Limb (tissue), 2 donors: ENCODE results near the gene MAST4.

Experiments used
- DNase-seq, 2 donors: peaks; one replicate each; pipeline ENCODE4 v3.0.0-alpha.2; 2016; ENCODE audit errors: extremely low spot score in 2 of 2

The MAST4 gene

DNA sequence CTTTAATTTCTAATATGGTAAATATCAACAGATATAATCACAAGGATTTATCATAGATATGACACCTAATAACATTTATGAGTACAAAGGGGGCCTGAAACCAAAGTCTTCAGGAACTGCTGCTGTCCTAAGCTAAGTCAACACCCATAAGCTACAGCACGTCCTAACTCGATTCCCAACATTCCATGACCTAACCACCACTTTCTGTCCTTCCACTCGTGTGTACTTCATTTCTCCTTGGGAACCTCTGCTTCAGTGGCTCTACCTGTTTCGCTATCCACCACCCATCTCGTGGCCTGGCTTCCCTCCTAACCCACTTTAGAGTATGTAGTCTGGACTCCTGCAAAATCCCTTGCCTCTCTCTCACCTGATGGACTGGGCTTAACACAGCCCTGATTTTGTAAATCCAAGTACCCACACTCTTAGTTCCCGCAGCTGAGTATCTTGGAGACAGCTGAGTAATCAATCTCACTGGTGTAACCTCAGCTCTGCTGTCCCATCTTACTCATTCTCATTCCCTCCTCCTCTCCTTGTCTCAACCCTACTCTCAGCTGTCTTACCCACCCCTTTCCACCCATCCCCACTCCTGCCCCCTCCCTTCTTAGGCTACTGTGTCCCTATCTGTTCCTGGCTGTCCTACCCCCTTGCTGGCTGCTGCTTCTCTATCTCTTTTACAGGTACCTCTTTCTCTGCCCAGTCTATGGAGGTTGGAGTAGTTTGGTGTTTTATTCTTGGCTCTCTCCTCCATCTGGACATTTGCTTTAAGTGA, 101.8 kb downstream of the MAST4 start:
- no peak for DNase-seq

DNA sequence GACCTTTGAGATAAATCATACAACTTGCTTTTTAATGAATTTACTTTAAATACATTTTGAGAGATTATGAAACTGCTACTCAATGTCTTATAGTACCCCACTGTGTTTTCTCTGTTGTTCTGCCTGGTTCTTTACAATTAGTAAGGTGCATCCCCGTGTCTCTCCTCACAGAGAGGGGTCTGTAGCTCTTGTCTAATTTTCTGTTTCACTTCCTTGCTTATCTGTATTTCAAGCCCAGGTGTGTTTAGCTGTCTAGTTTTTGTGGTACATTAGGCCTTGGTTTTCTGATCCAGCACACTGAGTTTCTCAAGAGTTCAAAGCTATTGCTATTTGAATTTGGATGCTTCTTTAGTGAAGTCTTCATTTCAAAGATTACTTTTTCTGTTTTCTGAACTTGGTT, 105.1 kb downstream of the MAST4 start:
- no peak for DNase-seq

DNA sequence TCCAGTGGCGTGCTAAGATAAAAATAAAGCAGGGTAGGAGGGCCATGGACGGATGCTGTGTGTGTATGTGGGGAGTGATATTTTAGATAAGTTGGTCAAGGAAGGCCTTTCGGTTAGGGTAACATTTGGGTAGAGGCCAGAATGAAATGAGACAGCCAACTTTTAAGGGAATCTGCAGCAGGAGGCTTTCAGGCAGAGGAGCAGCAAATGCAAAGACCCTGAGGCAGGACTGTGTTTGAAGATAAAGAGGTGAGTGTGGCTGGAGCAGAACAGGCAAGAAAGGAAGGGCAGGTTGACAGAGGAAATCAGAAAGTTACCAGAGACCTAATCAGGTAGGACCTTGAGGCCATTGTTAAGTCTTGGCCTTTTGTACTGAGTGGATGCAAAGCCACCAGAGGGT, 106.2 kb downstream of the MAST4 start:
- DNase-seq, result no peak

DNA sequence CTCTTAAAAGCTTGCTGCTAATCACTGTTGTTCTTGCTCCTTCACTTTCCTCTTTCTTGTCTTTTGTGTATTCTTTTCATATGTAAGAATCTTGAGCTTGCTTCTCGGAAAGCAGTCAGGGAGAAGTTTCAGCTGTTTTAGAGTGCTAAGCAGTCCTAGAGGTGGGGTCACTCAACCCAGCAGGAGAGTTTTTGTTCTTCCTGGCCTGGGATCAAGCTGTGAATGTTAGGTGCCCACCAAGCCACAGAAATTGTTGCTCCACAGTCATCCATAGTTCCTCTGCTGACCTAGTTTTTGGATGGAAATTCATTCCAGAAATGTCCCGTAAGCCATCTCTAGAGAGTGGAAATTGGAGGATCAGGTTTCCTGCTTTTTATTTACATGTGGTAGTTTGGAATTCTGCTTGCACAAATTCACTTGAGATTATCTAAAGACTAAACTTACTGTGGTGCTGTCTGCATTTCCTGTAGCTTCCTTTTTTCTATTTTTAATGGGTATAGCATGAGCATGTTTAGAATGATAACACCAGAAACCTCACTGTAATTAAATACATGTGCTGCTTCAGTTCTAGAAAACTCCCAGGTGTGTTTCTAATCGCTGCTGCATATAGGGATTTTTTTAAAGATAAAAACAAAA, 108.7 kb downstream of the MAST4 start:
- DNase-seq, result peak in 1 of 2 donors; percentile 34

DNA sequence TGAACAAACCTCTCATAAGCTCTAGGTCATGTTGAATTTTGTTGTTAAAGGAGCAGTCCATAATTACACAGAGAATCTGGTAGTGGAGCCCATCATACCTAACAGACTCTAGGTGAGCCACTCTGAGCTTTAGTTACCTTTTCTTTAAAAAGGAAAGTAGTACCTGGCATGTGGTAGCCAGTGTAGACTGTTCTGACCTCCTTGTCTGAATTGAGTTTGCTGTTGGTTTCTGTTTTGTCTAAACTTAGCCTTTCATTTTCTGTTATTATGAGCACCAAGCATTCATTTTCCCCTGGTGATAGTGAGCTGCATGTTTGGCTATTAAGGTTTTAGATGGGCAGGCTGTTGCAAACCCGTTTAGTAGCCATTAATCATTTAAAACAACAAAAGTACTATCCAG, 112.2 kb downstream of the MAST4 start:
- no peak for DNase-seq

DNA sequence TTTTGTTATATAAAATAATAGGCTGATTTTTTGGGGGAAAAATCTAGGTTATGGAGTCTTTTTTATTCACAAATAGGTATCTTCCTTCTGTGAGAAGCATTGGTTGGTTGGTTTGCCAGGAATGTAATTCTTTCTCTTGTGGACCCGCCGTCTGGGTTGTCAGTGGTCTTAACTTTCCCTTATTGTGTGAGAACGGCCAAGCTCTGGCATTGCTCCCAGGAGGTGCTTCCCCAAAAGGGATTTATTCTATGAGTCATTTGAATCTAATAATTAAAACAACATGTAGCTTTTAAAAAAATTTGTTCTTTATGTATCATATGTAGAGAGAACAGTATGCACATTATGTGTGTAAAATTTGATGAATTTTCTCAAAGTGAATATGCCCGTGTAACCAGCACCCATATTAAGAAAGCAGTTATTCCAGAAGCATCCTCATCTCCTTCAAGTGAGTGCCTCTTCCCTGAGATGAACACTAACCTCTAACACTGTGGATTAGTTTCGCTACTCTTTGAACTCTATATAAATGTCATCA, 114.4 kb downstream of the MAST4 start:
- DNase-seq, result no peak

DNA sequence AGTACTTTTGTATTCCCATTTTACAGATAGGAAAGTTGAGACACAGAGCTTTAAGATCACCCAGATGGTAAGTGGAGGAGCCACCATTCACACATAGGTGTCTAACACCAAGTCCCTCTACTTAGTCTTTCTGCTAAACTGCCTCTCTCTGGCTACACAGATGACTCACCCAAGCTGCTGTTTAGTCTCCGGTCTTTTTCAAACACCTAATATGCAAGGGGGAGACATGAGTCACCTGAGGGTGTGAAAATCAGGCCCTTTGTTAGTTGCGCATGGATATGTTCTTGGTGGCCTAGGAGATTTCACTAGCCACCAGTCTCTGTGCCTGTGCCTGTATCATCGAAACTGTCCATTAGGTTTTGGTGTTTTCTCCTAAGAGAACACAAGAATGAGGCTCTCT, 117.8 kb downstream of the MAST4 start:
- no peak for DNase-seq

DNA sequence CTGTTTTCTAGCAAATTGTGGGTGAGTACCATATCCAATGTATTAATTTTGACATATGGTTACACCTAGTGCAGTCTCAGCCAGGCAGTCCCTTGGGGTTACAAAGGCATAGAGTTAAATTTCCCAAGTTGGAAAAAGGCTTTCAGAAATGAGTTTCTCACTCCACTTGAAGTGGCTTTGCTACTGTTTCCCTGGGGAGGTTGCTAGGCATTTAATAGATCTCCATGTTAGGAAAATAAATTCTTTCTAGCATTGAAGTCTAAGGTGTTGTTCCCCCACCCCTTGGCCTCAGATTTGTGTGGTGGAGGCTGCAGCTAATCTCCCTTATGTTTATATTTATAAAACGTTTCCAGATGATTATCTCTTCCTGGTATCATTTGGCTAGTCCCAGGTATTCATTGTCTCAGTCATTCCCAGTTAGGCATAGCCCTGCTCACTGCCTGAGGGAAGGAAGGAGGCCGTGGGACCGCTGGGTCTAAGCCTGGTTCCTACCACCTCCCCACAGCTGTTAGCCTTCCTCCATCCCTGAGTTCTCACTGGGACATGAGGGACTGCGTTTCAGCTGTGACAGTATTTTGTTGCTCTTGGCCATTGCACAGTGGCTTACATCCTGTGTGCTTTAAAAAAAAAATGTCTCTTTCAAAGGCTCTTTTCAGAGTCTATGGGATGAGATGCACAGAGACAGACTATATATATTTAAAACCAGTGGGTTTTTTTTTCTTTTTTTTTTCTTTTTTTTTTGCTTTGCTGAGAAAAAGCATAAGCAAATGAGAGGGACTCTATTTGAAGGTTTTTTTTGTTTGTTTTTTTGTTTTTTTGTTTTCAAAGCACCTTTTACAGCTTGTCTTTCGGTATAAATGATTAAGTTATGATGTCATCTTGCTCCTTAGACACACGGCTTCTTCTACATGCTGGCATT, 121.5 kb downstream of the MAST4 start:
- DNase-seq, result peak in 1 of 2 donors; percentile 22

DNA sequence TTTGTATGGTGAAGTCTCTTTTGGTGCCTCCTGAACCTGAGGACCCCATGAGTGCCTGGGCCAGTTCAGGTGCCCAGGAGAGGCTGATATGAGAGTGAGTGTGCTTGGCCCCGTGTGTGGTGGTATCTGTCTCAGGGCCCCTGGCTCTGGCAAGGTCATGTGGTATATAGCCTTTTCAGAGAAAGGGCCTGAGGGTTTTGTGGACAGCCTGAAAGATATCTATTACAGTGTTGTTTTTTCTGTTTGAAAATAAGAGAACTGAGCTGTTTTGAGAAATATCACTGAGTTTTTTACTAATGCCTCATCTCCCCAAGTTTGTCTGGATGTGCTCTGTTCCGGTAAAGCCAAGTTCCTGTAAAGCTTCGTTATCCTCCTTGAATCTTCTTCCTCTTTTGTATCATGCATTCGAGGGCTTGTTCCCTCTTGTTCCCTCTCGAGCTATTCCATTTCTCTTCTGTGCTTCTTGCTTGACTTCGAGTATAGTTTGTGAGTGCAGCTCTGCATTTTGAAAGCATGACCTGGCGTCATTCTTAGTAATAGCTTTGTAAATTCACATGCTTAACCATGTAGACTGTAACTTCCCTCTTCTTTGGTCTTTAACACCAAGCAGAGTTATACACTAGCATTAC, 122.3 kb downstream of the MAST4 start:
- no peak for DNase-seq

DNA sequence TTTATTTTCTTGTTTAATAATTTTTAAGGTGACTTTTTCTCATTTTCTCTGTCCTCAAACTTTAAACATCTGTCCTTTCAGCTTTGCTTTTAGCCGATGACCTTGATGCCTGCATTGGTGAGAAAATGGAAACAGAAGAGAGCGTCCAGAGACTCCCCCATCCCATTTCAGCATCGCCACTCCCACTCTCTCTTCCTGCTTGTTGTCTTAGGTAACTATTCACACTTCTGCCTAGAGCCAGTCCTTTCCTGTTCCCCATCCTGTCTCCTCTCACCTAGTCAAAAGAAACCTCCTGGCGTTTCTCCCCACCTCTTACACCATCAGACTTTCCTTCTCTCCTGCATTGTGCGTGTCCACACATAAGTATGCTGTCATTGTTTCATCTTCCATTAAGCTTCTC, 124.6 kb downstream of the MAST4 start:
- no peak for DNase-seq

DNA sequence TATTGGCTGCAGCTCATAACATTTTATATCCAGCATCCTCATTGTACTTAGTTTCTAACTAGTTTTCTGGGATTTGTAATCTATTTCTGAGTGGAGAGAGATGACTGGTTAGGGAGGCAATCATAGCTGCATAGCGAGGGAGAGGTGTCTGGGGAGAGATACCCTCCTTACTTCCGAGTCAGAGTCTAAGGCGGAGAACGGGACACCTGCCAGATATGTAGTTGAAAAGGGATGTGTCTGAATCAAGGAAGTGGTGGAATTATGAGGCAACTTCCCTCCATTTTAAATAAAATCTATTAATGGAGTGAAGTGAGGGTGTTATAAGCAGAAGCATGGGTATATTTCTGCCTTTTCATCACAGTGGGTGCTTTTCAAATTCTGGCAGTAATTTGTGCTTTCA, 126.5 kb downstream of the MAST4 start:
- DNase-seq, result no peak

DNA sequence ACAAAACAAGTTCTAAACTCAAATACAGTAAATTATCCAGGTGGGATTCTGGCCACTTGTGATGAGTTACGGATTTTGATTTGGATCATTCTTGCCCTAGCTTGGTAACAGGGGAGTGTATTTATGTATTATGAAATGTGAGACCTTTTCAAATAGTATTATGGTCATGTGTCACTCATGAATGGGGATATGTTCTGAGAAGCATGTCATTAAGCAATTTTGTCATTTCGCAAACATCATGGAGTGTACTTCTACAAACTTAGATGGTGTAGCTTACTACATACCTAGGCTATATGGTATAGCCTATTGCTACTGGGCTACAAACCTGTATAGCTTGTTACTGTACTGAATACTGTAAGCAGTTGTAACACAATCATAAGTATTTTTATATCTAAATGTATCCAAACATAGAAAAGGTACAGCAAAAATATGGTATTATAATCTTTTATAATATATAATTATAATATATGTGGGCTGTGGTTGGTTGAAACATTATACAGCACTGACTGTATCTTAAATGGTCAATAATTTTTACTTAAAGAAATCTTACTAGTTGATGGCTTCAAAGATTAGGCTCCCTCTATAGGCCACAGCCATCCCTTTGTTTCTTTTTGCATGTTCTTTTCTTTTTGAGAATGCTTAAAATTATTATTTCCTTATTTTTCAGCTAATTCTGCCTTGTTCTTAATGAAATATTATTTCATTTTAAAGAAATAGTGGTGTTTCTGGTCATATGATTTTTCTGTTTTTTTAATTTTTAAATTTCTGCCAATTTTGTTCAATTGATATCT, 128.4 kb downstream of the MAST4 start:
- DNase-seq, result no peak

DNA sequence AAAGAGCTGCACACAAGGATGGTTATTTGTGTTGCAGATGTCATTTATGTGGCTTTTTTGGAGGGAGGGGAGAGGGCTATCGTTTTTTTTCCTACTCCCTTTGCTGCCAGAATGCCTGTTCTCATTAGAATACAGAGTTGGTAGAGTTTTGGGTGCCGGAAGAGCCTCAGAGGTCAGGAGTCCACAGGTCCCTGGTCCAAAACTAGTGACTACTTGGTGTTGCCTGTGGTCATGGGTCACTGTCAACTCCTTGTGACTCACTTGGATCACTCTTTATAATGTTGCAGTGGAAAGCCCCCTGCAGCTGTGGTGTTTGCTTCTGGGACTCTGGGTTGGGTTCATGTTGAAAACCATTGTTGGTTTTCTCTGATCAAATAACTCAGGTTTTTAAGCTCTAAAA, 131.4 kb downstream of the MAST4 start:
- no peak for DNase-seq

DNA sequence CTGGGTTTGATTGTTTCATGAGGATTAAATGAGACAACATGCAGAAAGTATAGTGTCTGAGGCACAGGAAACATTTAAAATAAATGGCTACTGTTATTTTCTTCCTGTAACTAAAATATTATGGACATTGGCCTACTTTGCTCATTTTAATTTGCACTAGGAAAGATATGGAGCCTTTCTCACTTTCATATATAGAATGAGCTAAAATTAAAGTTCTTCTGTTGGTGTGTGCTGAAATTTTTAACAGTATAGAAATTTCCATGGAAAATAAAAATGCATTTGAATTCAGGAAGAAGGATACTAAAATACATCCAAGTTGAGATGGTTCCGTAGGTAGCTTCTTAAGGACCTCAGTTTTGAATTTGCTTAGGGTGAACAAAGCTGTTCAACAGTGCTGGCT, 131.9 kb downstream of the MAST4 start:
- no peak for DNase-seq

DNA sequence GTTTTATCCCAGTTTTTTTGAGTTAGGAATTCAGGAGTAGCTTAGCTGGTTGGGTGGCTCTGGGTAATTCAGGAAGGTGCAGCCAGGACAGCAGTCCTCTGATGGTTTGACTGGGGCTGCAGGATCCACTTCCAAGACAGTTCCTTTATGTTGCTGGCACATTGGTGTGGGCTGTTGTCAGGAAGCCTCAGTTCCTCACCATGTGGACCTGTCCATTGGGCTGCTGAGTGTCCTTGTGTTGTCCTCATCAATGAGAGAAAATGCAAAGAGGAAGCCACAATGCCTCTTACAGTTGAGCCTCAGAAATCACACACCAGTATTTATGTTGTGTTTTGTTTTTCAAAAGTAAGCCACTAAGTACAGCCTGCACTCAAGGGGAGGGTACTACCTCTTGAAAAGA, 140.9 kb downstream of the MAST4 start:
- no peak for DNase-seq

DNA sequence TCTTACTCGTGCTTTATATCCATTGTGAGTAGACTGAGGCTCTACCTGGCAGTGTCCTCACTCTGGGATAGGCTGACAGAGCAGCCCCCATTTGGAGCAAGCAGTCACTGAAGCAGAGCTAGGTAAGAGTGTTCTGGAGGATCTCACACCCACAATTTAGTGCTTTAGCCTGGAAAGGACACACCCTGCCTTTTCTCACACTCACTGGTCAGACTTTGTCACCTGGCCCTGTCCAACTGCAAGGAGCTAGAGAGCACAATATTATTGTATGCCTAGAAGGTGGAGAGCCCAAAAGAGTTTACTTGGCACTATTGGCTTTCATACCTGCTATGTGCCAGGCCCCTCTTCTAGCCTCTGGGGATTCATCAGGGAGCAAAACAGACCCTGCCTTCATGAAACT, 141.9 kb downstream of the MAST4 start:
- no peak for DNase-seq

DNA sequence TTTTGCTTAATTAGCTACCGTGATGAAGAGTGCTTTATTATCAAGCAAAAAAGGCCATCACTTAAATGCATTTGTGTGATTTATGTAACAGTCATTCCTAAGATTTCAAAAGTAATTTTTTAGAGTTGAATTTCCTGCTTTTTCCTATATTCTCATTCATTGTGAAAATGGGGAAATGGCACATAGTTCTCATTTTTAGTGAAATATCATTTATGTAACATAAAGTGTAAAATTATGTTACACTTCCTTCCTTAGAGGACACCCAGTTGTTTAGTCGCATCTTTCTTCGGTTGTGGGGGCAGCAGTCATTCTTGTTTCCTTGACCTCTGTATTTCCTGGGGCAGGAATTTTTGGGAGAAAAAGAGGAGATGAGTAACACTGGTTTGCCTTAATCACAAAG, 142.8 kb downstream of the MAST4 start:
- DNase-seq, result no peak

DNA sequence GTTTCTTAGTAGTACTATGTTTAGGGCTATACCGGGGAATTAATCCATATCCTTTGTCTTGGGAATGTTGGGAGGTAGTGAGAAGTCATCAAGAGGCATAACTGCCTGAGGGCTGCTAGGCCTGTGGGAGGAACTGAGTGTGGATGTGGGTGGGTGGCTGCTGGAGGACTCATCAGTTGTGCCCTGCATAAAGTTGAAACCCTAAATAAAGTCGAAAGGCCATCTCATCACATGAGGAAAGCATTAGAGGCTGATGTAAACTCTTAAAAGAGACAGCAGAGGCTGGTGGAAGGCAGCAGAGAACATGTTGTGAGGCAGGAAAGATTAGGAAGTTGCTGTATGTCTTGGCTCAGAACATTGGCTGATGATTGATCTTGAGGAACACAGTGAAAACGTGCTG, 143.8 kb downstream of the MAST4 start:
- no peak for DNase-seq

DNA sequence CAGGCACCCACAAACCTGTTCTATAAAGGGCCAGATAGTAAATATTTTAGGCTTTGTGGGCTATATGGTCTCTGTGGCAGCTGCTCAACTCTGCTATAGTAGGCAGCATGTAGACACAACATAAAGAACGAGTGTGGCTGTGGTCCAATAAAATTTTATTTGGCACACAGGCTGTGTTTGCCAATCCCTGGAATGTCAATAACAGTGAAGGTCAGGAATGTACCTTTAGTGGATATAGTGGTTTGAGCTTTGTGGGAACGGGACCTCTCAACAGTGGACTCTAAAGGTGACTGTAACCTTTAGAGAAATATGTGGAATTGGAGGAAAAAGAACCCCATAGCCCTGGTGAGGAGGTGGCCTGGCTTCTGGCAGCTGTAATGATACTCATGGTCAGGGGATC, 145.2 kb downstream of the MAST4 start:
- no peak for DNase-seq

DNA sequence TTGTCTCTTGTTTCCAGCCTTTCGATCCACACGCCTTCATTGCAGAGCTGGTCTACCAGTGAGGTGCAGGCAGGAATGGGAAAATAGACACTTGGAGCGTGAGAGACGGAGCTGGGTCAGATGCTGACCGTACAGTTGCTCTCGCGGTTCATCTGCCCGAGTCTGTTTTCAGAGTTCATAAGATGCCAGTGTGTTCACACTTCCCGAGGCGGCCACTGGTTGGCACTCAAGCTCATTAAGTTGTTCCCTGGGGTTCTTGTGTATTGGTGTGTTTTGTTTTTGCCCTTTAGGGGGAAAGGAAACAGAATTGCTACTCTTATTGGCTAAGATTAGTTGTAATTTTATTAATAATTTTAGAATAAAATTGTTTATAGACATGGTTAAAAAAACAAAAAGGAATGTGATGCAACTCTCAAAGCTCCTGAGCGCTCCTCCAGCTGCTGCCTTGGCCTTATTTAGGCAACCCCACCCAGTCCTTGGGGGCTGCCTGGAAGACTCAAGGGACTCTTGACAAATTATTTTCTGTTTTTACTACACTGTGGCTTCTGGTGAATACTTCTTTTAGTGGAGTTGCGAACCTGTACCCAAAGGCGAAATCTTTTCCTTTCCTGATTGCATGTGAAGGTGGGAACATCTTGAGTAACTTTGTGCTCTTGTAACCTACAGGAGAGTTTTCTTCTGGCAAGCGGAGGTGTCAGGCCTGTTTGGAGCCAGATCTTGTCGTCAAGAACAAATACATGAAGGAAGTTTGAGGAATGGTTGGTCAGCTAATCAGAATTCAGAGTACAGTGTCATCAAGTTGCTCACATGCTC, 146.1 kb downstream of the MAST4 start:
- no peak for DNase-seq
